ENCODE results near the gene ALG5. TPM values are rescaled to one million over a fixed set of nuclear protein-coding genes. Genes with fewer than 3 reads are reported as not detected.

The ALG5 gene
- polyA plus RNA-seq, 12 donors: 18.7 to 26.6 (median 22.7) TPM; not detected in 1

DNA sequence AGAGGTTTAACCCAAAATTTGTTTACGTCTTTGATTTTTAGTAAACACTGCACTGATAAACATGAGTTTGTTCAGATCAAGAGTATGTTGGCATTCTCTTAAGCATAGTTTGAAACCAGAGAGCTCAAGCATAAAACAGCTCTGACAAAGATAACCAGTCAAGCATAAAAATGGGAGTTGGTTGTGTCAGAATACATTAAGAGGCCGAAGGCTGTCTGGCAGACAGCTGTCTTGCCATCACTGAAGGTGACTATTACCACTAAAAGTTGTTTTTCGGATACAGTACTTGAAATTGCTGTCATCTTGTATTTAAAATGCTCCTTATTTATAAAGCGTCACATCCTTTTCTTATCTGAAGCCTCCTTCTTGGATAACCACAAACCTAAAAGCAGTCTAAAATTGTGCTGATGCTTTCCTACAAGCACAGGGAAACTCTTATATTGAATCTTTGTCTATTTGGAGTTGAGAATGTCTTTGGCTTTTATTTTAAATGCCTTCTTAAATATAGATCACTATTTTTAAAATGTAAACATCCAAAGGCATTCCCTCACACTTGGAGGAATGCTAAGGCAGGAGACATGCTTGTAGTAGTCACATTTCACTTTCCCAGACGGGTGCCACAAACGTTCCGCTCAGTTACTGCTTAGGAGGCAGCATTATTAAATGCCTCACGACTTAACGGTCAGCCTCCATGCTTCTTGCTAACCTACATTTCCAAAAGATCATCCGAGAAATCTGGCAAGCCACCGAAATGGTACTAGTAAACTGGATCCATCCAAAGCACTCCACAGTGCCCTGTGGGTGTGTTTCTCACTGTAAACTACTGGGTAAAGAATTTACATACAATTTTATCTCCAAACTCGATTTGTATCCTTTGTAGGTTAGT is 80.7 kb downstream of the ALG5 start:
- DNase-seq: peak; percentile 25

DNA sequence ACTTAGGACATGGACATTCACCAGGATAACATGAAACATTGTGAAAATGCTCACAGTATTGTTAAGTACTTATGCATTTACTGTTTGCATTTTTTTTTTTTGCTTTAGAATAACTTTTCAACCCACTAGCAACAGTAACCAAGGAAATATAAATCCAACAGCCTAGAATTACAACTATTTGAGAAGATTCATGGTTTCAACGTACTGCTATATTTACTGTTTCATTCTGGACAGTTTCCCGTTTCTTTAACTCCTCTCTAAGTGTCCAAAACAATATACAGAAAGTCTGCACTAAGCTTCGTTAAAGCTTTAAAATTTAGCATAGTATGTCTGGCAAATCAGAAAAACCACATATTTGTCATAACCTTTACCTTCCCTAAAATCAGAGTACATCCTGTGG is 81.8 kb downstream of the ALG5 start:
- peak; percentile 27 for DNase-seq

DNA sequence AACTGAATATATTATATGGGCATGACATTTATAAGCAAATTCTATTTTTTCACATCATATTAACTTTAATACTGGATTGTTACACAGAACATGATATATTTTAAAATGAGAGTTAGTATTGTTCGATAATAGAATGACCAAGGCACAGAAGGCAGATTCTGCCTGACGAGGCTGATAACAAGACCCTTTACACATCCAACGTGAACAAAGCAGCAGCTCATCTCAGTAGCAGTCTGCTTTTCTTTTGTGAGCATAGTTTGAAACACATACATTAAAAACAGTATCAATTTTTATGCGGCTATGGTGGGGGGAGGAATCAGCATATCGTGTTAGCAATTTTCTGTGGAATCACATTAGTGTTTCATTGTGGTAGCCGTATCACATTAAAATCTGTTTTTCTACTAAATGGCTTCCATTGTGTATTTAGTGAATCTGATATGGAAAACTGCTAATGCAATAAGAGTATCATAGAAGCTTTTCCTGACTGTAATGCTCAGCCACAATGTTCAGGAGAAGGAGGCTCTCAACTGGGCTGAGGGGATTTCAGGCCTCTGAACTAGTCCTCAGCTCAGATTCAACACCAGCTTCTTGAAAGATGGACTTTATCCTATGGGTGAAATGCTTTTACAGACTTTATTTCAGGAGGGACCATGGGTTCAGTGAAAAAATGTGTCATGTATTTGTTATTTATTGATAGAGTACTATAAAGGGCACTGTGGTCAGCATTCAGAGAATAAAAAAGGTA is 83.1 kb downstream of the ALG5 start:
- DNase-seq: no peak

DNA sequence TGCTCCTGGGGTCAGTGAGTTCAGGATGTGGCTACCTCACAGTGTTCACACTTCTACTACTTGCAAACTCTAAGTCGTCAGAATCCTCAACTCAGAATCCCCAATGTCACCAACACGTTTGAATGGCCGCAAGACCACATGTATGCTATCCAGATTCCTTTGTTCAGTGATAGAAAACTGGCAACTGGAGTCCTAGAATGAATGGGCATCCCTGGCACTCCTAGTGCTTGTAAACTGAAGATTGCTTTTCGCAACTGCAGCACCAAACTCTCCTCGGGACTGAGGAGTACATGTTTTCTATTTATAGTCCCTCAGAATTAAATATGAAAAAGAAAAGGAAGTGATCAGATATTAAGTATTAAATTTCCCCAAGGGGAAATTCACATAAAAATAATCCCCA is 84.0 kb downstream of the ALG5 start:
- DNase-seq: no peak

DNA sequence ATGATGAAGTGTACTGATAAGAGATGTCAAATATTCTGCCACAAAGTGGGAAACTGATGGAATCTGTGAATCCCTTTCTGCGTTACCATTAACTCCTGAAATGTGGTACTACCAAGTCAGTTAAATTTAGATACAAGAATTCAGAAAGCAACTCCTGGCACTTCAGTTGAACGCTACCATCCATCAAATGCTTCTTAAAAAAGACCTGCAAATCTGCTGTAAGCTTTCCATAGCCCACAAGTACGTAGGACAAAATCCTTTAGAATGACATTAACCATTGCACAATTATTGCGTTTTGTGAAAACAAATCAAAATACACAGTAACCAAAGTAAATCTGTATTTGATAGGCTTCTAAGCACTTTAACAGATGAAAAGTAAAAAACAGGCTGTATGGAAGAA is 84.5 kb downstream of the ALG5 start:
- DNase-seq: no peak

DNA sequence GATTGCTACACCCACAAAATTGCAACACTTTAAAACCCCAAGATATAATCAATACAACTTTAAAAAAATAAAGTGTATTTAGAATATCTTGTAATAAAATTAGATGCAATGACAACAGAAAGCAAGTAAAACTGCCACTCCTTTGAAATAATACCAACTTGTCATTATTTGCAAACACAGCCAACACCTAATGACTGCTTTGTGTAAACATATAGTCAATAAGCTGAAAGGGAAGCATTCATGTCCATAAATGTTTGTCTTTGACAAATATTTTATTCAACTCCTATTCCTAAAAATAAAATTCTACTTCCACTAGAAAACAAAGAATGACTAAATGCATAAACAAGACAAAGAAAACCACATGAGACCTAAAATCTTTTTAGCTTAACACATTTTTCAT is 85.7 kb downstream of the ALG5 start:
- DNase-seq: no peak

DNA sequence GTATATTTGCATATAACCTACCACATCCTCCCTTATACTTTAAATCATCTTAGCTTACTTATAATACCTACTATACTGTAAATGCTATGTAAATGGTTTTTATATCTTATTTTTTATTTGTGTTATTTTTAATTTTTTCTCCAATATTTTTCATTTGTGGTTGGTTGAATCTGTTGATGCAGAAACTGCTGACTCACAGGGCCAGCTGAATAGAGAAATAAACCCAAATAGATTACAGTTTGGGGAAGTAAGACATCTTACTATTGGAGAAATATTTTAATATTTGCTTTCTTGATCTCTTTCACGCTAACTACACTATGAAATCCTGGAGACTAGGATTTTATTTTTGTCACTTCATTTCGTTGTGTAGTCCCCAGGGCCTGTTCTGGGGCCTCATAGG is 86.2 kb downstream of the ALG5 start:
- no peak for DNase-seq

DNA sequence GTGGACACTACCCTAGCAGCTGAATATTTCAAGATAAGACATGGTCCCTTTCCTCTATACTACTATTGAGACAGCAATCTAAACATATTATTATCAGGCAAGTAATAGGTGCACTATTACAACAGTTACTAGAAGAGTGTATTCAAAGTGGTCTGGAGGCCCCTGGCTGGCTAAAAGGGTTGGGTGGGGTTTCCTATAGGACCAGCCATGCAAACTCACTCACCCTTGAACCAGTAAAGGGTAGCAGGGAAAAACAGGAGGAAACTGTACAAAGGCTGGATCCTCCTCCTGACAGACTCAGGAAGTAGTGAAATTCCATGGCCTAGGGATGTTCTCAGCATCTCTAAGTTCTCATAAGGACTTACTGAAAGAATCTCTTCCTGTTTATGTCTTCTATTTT is 86.8 kb downstream of the ALG5 start:
- no peak for DNase-seq

DNA sequence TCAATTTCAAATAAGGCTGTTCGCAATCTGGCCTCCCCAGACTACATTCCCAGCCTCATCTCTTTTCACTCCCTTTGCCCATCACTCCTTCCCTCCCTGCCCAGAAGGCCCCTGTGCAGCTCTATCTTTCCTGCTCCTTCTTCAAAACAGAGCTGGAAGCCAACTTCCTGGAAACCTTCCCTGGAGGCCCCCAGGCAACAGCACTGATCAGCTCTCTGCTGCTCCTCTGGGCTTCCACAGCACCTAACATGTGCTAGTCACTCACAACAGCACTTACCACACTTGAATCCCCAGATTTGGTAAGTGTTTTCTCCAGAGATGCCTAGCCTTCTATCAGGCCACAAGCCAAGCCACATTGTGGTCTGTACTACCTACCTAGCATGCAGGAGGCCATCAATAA is 88.6 kb downstream of the ALG5 start:
- no peak for DNase-seq

DNA sequence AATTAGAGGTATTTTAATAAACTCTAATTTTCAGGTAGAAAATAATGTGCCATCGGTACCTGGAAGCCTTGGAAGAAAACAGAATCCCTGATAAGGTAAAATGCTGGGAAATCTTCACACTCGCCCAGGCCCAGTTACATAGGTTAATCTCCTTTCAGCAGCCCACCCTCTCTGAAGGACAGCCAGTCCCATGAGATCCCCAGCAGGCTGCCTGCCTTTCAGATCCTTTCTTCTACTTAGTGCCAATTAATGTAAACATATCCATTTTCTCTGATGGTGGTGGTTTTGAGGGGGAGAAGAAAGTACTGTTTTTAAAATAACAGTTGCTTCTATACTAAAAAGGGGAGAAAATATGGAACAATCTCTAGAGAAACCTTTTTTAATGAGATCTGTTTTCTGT is 91.3 kb downstream of the ALG5 start:
- no peak for DNase-seq

DNA sequence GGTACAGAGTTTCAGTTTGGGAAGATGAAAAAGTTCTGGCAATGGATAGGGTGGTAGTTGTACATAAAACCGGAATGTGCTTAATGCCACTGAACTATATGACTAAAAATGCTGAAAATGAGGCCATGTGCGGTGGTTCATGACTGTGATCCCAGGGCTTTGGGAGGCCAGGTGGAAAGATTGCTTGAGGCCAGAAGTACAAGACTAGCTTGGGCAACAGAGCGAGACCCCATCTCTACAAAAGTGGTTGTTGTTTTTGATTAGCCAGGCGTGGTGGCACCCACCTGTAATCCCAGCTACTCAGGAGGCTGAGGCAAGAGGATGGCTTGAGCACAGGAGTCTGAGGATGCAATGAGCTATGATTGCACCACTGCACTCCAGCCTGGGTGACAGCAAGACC is 91.9 kb downstream of the ALG5 start:
- DNase-seq: no peak

DNA sequence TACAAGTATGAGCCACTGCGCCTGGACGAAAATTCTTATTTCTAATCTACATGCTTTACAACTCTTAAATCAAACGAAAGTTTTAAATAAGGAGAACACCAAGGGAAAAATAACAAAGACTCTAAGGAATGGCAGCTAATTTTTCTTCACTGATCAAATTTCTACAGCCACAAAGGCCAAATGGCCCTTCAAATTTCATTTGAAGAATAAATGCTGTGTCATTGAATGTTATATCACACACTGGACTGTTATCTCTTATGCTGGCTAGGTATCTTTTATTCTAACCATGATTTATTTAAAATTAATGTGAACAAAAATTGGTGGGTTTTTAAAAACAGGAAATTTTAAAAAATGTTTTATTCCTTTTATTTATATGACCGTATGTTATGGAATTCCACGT is 93.2 kb downstream of the ALG5 start:
- DNase-seq: no peak

DNA sequence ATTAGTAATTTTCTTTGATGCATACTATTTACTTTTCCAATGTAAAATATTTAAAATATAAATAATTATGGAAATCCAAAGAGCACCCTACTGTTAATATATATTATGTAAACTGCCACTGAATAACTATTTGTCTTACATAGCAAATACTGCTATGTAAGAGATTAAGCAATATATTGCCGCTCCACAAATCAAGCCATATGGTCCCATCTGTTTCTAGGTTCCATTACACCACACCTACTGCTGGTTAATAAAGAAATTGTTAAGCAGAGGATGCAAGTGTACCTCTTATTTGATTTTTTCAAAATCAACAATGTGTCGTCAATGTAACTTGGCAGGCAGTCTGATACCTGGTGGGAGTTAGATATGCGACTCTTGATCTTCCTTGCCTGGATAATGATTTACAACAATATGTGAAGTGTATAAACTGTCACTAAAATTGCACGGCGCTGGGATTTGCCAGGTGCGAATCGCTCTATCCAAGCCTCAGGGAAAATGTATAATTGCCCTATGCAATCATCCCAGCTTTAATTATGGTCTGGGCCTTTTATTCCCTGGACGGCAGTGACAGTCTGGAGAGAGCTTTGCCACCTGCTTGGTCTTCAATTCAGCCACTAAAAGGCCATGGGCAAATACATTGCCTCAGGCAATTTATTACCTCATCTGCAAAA is 95.1 kb downstream of the ALG5 start:
- no peak for DNase-seq

Other genes starting within 250 kb of the ALG5 start
- gene RFXAP, start 180.1 kb downstream of the ALG5 start, polyA plus RNA-seq (ENCODE audit: insufficient read length in 12 of 12): 10 to 100 TPM in 7 of 12 donors, 1 to 10 TPM in 3, not detected in 2; 7.3 to 16.0 (median 12.1) TPM
- gene SMAD9, start 79.1 kb downstream of the ALG5 start, polyA plus RNA-seq (ENCODE audit: insufficient read length in 12 of 12): 10 to 100 TPM in 11 of 12 donors, not detected in 1; 12.9 to 21.0 (median 18.5) TPM
- 10 to 100 TPM in 11 of 12 donors, not detected in 1; 33.1 to 62.4 (median 46.9) TPM for gene EXOSC8, start 1.4 kb upstream of the ALG5 start, polyA plus RNA-seq (ENCODE audit: insufficient read length in 12 of 12)
- gene SUPT20H, start 60.3 kb upstream of the ALG5 start, polyA plus RNA-seq (ENCODE audit: insufficient read length in 12 of 12): 10 to 100 TPM in 11 of 12 donors, not detected in 1; 46.6 to 86.8 (median 67.3) TPM
- gene CSNK1A1L, start 106.3 kb upstream of the ALG5 start, polyA plus RNA-seq (ENCODE audit: insufficient read length in 12 of 12): under 1 TPM in 9 of 12 donors, not detected in 3; 0.08 to 0.18 (median 0.12) TPM

All from muscle of arm (tissue), 12 donors.